BE2C (cell line): ENCODE data around the gene APOBEC3A.
"Not testable (repeated sequence)": the region's sequence is repeated elsewhere in the genome, so short reads cannot be mapped to it uniquely, and the experiment has no call there.

Source experiments
- DNase-seq: peaks from one replicate; pipeline ENCODE4 v3.0.0-alpha.2; 2020
- H3K27me3 ChIP-seq: fragments of 250-450 bp; sonication (Bioruptor Pico); 2 replicates; pipeline ENCODE4 v1.5.1; 2020; ENCODE audit warnings: mild to moderate bottlenecking
- H3K36me3 ChIP-seq: fragments of 250-450 bp; sonication (Bioruptor Pico); 2 replicates; pipeline ENCODE4 v1.5.1; 2020; ENCODE audit warnings: mild to moderate bottlenecking
- H3K4me1 ChIP-seq: fragments of 250-450 bp; sonication (Bioruptor Pico); 2 replicates; pipeline ENCODE4 v1.5.1; 2020
- H3K4me3 ChIP-seq: 2 replicates; pipeline ENCODE4 v1.5.1; 2011; ENCODE audit warnings: low read depth, low read length
- H3K9me3 ChIP-seq: fragments of 250-450 bp; sonication (Bioruptor Pico); 2 replicates; pipeline ENCODE4 v1.5.1; 2020
- TF ChIP-seq, protein P1 (sequence below): IDR thresholded peaks from 2 replicates; pipeline ENCODE4 v1.5.1; 2012; ENCODE audit warnings: mild to moderate bottlenecking, low read depth, low read length

Gene APOBEC3A

DNA sequence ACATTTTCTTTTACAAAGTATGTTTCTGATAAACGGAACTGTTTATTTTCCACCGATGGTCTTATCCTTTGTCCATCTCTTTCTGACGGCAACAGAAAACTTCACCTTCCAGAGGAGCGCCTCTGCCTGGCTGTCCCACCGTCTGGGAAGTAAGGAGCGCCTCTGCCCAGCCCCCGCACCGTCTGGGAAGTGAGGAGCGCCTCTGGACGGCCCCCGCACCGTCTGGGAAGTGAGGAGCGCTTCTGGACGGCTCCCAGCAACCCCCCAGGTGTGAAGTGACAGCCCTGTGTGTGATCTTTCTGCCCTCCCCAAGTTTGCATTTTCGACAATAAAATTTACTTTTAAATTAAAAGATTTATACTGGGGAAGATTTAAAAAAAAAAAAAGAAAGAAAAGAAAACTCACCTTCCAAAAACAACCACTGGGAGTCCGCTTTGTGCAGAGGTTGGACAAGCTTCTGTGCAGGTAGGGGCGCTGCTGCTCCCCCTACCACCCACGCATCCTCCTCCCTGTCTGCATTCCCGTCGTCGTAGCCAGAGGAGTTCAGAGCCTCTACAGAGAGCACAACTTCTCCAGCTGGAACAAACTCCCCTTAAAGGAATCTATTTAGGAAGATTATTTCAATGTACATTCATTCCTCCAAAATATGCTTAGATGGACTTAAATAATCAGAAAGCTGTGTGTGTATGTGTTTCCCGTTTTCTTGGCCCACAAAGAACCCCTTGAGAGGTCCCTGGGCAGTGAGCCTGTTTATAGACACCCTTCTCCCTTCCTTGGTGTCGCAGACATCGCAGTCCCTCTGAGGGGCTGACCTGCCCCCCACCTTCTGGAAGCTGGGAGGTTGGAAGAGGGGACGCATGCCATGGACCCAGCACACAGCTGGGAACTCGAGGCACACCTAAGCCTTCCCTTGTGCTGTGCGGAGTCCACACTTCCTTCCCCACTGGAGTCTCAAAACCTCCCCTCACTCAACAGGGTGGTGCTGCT, 23.9 kb downstream of the APOBEC3A start:
- Histone ChIP-seq H3K36me3 (no peaks in the 10 kb centered on the region), H3K9me3 (no peaks in the 10 kb centered on the region), H3K4me3 (peak overlapping the region; percentile 19), H3K27me3 (no peaks in the 10 kb centered on the region), H3K4me1 (peaks cover 6% of the 10 kb centered on the region)
- TF ChIP-seq, protein P1, sequence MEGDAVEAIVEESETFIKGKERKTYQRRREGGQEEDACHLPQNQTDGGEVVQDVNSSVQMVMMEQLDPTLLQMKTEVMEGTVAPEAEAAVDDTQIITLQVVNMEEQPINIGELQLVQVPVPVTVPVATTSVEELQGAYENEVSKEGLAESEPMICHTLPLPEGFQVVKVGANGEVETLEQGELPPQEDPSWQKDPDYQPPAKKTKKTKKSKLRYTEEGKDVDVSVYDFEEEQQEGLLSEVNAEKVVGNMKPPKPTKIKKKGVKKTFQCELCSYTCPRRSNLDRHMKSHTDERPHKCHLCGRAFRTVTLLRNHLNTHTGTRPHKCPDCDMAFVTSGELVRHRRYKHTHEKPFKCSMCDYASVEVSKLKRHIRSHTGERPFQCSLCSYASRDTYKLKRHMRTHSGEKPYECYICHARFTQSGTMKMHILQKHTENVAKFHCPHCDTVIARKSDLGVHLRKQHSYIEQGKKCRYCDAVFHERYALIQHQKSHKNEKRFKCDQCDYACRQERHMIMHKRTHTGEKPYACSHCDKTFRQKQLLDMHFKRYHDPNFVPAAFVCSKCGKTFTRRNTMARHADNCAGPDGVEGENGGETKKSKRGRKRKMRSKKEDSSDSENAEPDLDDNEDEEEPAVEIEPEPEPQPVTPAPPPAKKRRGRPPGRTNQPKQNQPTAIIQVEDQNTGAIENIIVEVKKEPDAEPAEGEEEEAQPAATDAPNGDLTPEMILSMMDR, result peak; percentile 80
- DNase-seq, result peak; percentile 54

- no peaks in the 10 kb centered on the region for H3K27me3 ChIP-seq
- peak within 1 kb of the TSS; percentile 24 for H3K4me3 ChIP-seq
- DNase-seq, result peak; percentile 64
- H3K4me1 ChIP-seq, result peaks cover 6% of the 10 kb centered on the region
- TF ChIP-seq, protein P1, result no peak
- H3K9me3 ChIP-seq, result no peaks in the 10 kb centered on the region
- no peaks in the 10 kb centered on the region for H3K36me3 ChIP-seq
Measured at GRCh38 chr22:38981992-38982927, 24.9 kb downstream of the APOBEC3A start, which contains the start of gene APOBEC3B. TSS of gene APOBEC3B (plus strand) at chr22:38982347. CDS start at chr22:38982454, 107 bp downstream.

- Histone ChIP-seq H3K27me3 (no peaks in the 10 kb centered on the region), H3K36me3 (no peaks in the 10 kb centered on the region), H3K4me3 (no peak overlapping the region), H3K4me1 (peaks cover 6% of the 10 kb centered on the region), H3K9me3 (no peaks in the 10 kb centered on the region)
- TF ChIP-seq, protein P1, result no peak
- DNase-seq, result no peak
Measured at GRCh38 chr22:38984224-38984623, 26.8 kb downstream of the APOBEC3A start.

DNA sequence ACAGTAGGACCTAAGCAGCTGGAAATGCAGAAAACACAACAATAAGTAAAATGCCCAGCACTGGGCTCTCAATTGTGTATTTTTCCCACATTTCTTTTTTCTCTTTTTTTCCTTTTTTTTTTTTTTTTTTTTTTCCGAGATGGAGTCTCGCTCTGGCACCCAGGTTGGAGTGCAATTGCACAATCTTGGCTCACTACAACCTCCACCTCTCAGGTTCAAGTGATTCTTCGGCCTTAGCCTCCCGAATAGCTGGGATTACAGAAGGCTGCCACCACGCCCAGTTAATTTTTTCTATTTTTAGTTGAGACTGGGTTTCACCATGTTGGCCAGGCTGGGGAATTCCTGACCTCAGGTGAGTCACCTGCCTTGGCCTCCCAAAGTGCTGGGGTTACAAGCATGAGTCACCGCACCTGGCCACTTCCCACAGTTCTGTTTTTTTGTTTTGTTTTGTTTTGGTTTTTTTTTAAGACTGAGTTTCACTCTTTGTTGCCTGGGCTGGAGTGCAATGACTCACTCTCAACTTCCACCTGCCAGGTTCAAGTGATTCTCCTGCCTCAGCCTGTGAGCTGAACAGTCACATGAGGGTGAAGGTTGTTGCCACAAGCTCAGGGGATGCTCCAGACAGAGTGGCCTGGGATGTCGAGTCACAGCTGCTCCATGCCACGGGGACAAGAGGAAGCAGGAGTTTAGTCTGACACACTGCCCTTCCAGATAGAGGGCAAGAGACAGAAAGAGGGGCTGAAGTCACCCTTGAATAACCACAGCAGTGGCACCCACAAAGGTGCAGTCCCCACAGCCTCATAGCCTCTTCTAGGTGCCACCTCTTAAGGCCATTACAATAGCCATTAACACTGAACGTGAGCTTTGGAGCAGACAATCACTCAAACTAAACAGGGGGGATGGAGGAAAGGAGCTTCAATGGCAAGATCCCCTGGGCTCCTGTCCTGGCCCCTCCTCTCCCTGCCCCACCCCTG, 27.7 kb downstream of the APOBEC3A start:
- H3K36me3 ChIP-seq, H3K27me3 ChIP-seq, H3K4me1 ChIP-seq, DNase-seq, H3K4me3 ChIP-seq, H3K9me3 ChIP-seq: not testable (repeated sequence)

- H3K4me1 ChIP-seq, result peaks cover 4% of the 10 kb centered on the region
- H3K9me3 ChIP-seq, result no peaks in the 10 kb centered on the region
- no peaks in the 10 kb centered on the region for H3K36me3 ChIP-seq
- no peak overlapping the region for H3K4me3 ChIP-seq
- no peak for DNase-seq
- H3K27me3 ChIP-seq, result no peaks in the 10 kb centered on the region
- TF ChIP-seq, protein P1, result no peak
Measured at GRCh38 chr22:38986629-38987028, 29.2 kb downstream of the APOBEC3A start.
